COLO668 (cell line): ENCODE results near the gene POP4.
"Not testable (repeated sequence)": the region's sequence is repeated elsewhere in the genome, so short reads cannot be mapped to it uniquely, and the experiment has no call there.

Experiments used
- DNase-seq: peaks from one replicate; lab custom pipeline; 2025; ENCODE audit not compliant: unreplicated experiment; lab: John Stamatoyannopoulos, UW

Gene POP4

DNA sequence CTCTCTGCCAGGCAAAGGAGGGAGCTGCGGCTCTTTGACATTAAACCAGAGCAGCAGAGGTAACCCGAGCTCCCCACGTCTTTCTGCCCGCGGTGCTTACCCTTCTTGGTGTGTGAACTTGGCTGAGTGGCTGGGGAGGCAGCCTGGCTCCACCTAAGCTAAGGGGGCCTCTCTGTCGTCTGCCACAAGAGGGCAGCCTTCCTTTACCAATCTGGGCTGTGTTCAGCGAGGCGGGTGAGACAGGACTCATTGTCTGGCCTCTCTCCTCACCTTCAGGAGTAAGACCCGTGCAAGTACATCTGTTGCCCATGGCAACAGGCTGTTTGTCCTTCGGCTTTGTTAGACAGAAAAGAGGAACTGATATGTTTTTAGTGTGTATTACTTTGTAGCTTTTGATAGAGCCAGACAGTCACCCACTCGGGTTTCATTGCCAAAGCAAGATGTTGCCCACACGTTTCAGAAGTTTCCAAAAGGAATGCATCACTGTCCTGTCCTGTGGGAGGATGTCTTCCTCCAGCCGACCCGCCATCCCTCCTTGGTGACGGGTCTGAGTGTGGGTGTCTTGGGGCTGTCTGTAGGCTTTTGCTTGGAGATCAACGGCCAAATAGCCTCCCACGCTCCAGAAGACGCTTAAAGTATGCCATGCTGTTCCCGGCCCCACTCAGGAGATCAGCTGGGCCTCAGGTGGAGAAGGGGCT lies 4.6 kb downstream of the POP4 start:
- DNase-seq: peak; percentile 78

DNA sequence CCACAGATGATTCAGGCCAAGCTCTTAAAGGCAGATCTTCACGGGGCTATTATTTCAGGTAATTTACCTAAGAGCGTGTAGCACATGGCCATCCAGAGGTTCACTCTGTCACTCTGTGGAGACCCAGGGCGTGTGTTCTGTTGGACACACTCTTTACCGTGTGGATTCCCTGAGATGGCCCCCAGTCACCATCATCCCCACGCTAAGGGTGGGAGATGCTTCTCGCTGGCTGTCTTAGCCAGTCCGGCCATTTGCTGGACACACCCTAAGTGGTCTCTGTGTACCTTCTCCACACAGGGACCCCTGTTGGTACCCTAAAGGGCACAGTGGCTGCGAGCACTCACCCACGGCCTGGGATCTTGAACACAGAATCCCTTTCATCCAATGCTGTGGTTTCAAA lies 6.0 kb downstream of the POP4 start:
- no peak for DNase-seq

DNA sequence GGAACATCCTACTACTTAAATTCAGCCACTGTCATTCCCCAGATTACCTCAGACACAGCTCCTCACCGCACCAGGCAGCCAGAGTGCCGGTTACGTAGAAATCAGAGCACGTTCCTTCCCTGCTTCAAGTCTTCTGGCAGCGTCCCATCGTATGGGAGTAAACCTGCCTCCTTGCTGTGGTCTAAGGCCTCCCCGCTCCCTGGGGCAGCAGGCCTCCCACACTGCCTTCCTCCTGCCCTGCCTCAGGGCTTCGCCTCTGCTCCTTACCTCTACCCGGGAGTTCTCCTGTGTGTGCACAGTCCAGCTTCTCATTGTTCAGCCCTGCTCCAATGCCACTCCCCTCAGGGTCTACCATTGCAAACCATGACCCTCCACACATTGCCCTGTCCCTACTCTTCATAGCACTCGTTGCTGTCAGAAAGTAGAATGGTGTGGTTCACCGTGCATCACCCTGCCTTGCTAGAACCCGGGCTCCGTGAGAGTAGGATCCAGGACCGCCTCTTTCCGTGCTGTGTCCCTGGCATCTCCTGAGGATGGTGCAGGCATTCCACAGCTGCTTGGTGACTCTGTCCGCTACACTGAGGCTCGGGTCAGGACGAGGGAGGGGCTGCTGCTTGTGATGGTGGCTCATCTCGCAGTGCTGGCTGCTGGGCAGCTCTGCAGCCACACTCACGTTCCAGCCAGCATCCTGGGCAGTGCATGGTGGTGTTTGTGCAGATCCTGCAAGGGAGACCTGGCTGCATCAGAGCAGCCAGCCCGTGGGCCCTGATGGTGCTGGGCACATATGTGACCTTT lies 6.9 kb downstream of the POP4 start:
- no peak for DNase-seq

DNA sequence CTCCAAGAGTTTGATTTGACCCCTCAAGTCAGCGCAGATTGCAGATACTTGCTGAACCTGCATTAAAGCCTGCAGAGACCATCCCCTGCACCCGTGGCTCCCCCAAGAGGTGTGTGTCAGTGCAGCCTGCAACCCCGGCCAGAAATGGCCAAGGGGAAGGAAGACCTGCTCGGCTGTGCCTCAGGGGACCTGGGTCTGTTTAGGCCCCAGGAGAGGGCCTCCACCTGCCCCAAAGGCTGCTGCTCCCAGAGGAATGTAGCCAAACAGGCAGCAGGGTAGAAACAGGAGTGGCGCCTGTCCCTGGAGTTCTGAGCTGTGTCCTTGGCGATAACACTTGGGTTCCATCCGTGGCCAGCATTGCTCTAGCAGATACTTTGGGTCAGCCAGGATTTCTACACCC lies 8.0 kb downstream of the POP4 start:
- no peak for DNase-seq

DNA sequence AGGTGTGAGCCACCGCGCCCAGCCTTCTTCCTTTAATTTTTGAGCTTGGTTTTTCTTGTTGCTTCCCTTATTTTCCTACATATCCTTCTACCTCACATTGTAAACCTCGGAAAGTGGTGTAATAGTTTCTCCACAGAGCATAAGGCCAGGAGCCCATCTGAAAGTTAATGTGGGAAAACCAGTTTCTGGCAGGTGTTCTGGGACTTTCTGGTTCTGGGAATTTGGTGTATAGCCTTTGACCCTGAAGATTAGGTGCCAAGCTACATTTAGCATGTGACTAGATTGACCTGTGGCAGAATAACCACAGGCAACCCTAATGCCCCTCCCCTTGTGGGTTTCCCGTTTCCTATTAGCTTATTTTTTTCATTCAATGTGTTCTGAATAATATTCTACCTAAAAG lies 8.7 kb downstream of the POP4 start:
- DNase-seq: no peak

DNA sequence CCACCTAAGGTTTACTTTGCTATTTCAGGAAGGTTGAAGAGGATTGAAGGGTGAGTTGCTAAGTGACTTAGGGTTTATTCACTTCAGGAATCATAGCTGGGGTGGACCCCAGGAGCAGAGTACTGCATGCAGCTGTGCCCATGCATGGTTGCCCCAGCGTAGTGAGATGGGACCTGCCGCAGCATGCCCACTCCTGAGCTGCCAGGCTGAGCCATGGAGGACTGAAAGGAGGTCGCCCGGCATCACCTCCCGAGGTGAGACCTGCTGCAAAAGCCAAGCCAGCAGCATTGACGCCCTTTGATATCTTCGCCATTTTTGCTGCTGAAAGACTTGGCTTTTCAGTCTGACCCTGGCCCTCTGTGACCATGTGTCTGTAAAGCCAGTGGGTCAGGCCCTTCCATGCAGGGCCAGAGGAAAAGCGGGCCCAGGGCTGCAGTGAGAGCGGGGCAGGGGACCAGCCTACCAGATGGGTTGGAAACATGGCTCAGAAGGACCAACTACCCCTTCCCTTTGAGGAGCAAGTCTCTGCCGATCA lies 9.9 kb downstream of the POP4 start:
- DNase-seq: no peak

DNA sequence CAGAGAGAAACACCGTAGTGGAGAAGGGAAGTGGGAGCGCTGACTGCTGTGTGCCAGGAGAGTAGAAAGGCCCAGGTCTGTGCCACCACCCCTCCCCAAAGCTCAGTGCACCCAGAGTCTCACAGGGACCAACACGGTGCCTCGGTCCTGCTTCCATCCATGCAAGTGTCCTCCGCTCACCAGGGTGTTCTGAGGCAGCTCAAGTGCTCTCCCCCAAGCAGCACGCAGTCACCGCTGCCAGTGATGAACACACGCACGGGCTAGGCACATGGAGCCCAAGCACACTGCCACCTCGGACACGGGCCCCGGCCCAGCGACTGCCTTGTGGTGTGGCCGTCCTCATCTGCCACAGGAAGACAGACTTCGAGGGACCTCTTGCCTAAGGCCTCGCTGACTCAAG lies 10.5 kb downstream of the POP4 start:
- DNase-seq: no peak

DNA sequence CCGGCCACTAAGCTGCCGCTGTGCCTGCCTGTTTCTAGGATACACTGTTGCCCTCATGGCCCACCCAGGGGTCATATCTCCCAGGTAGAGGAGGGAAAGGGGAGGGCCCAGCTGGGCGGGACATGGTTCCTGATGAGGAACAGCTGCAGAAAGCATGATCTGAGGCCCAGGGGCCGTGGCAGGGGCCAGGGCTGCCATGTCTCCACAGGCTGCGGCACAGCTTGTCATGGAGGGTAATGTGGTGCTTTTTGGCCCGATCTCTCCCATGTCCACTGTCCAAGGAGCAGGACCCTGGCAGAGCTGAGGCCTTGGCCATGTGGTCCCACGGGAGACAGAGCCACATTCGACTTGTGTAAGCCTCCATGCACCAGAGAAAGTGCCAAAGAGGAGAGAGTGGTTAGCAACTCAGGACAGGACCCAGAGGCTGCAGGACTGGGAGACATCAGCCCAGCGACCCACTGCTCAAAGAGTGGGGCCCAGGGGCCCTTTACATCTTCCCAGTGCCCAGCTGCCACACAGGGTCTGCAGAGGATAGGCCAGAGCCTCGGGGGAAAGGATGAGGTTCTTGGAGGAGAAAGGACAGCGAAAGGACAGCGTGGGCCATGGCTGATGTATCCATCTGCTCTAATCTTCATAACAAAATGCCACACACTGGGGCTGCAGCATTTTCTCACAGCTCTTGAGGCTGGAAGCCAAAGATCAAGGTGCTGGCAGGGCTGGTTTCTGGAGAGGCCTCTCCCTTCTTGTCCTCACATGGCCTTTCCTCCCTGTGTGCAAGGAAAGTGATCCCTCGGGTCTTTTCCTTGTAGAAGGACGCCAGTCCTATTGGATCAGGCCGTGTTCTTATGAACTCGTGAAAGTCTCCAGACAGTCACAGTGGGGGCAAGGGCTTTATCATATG lies 11.5 kb downstream of the POP4 start:
- no peak for DNase-seq

DNA sequence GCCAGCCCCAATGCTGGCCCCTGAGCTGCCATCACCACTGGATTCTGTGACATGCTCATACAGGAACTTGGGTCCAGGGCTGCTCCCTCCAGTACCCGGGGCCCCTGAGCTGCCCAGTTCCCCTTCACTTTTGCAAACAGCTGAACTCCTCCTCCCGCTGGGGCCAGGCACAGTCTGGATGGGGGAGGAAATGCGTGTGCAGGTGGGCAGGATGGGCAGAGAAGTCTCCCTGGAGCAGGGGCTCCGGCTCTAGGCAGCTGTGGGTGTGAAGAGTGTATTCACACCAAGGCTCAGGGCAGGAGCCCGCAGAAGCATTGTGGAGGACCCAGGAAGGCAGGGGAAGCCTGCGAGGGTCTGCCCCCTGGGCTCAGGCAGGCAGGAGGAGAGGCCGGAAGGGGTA lies 12.4 kb downstream of the POP4 start:
- no peak for DNase-seq

DNA sequence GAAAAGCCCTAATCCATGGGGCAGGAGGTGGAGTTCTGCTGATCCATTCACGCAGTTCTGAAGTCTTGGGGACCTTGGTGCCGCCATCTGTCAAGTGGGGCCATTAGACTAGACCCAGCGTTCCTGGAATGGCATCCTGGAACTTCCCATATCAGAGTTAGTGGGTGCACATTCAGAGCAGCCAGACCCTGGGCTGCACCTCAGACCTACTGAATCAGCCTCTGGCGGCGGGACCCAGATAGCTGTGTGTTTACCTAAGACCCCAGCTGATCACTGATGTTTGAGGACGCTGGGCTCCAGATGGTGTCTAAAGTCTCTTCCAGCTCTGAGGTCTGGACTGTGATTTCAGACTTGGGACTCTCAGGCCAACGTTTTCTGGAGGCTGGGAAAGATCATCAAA lies 12.8 kb downstream of the POP4 start:
- no peak for DNase-seq

DNA sequence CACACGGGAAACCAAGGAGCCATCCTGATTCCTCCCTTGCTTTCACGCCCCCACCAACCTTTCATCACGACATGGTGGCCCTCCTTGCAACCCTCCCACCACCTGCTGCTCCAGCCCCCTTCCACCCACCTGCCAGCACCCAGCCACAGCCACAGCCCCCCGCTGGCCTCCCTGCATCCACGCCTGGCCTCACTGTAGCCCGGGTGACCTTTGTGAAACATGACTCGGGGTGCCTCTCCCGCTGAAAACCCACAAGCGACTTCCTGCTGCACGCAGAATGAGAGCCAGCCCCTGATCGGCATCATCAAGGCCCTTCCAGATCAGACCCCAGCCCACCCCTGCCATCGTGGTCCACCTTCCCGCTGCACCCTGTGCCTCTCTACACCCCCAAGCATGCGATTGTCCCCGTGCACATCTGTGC lies 14.9 kb downstream of the POP4 start:
- DNase-seq: no peak

DNA sequence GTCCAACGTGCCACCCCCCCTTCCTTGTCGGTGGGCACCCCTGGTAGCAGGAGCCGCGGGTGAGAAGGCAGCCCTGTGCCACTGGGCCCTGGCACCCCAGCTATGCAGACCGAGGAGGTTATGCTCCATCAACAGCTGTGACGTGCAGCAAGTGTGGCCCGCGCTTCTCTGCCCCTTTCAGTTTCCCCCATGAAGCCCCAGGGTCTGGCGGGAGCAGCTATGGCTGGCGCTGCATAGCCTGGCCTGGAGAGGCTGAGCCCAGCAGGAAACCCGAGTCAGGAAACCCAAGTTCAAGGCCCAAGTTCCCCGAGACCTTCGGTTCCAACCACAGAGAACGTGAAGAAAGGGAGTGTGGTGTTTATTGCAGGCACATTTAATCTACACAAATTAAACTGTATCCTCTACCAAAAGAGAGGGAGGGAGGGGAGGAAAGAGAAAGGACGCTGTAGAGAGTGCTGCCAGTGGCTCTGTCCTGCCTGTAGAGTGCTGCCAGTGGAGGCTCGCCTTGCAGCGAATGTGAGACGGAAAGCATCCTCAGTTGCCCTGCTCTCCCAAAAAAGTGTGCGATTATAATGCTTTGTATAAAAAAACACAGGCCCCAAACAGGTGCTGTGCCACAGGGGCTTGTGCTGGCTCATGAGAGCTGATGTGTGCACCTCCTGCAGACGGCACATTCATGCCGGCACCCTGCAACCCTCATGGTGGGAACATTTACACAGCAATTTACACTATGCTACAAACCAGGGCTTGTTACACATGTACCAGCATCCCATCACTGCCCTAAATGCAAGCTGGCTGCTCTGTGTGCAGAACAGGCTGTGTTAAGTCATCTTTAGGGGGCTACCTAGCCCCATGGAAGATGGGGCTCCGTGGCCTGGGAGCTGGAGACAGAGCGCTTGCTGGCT lies 16.3 kb downstream of the POP4 start:
- DNase-seq: peak; percentile 28

DNA sequence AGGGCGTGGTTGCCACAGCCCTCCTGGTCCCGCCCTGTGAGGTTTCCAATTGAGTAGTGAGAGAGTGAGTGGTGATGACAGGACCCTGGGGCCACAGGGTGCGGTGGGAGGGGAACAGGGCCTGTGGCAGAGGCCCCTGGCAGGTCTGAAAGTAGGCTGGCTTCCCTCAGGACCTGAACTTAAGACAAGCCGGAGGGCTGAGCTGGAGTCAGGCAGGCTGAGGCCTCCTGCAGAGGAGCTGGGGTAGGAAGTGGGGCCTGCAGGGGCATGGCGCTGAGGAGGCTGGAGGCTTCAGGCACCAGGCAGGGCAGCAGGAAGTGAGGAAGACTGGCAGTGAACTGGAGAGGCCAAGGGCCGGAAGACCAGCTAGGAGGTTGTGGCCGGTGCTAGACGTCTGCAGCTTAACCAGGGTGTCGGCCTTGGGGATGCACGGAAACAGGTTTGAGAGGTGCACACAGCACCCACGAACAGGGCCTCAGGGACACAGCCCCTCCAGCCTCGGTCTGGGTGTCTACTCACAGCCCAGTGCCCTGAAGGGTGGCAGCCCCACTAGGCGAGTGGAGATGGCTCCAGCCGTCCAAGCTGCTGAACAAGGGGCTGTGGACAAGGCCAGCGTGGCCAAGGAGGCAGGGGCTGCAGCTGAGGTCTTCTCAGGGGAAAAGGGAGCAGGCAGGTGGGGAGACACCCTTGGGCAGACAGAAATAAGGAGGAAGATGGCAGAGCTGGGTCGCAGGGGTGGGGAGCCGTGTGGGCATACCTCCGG lies 17.8 kb downstream of the POP4 start:
- no peak for DNase-seq

DNA sequence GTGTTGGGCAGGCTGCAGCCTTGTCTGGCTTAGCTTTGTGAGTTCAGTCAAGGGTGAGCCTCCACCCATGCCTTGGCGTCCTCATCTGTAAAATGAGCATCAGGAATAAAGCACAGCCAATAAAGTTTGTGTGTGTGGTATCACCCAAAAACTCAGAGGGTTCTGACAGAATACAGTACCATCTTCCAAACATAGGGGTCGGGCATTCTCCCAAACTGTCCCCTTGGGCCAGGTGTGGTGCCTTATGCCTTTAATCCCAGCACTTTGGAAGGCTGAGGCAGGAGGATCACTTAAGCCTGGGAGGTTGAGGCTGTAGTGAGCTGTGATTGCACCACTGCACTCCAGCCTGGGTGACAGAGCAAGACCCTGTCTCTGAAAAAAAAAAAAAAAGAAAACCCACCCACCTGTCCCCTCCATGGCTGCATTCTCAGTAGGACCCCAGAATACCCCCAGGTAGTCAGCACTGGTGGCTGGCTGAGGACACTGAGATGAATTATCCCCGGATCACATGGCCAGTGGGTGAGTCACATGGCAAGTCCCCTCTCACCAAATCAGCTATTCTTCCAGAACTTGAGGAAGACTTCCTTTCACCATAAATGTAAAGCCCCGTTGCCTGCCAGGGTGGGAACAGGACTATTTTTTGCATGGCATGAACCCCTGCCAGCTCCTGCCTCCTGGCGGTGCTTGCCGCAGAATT lies 18.6 kb downstream of the POP4 start:
- DNase-seq: no peak

DNA sequence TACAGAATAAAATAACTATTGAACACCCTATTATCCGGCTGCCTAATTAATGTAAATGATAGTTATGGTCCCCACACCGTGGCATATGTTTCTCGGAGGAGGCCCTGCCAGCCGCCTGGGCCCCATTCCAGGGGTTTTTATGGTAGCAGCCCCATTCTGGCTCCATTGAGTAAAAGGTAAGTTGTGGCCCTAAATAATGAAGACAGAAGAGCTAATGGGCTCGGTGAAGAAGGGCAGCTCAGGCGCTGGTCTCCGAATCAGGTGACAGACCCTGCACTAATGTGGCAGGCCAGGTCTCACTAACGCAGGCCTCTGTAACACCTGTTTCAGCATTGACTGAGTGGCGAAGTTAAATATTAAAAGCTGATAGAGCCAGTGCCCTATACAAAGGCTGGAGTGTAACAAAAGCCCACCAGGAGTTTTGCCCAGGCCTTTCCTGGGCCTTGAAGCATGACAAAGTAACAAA lies 19.1 kb downstream of the POP4 start:
- DNase-seq: peak; percentile 59

DNA sequence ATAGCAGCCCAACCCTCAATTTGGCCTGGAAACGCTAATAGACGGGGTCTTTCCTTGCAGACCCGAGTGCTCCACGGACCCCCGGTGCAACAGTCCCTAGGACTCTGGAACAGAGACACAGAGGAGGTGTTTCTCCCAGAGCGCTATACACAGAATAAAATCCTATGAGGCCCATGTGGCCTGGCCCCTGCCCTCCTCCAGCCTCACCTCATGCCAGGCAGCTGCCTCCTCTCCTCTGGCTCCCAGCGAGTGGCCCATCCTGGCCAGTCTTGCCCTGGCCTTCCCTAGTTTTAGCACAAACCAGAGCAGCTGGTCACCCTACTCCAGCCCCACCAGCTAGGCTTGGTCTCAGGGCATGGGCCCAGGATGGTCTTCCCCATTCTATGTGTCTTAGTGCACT lies 20.3 kb downstream of the POP4 start:
- DNase-seq: no peak

DNA sequence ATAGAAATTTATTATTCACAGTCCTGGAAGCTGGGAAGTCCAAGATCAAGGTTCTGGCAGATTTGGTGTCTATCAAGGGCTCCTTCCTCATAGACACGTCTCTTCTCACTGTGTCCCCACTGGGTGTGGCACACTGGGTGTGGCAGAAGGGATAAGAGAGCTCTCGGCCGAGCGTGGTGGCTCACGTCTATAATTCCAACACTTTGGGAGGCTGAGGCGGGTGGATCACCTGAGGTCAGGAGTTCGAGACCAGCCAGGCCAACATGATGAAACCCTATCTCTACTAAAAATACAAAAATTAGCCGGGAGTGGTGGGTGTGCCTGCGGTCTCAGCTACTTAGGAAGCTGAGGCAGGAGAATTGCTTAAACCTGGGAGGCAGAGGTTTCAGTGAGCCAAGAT lies 20.7 kb downstream of the POP4 start:
- not testable (repeated sequence) for DNase-seq

DNA sequence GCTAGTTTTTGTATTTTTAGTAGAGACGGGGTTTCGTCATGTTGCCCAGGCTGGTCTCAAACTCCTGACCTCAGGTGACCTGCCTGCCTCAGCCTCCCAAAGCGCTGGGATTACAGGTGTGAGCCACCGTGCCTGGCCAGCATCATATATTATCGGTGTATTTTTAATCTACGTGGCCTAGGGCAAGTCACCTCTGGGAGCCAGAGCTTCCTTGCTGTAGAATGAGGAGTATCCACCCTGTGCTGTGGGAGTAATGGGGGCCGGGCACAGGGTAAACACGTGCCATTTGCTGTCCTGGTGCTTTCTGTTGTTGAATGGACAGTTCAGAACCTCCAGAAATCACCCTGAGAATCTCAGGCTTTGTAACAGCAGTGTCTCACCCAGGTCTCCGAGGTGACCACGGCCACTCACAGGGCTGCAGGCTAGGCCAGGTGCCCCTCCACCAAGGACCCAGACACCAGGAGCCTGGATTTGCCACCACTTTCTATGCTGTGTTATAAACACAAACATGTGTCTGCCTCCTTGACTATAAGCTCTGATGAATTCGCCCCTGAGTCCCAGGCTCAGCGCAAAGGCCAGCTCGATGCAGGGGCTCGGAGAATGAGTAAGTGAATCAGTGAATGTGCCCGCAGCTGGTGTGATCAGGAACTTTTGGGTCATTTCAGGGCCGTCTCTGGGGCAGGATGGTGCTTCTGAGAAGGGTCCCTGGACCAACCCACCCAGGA lies 22.7 kb downstream of the POP4 start:
- no peak for DNase-seq
